T-helper 1 cell (primary cell): ENCODE measurements around the gene DEF6.

Experiments
- DNase-seq, 5 donors: peaks; one replicate each; pipeline ENCODE4 v3.0.0-alpha.2; 2012 to 2020

Gene DEF6

GRCh38 chr6:35343835-35344550 lies 46.4 kb downstream of the DEF6 start:
- DNase-seq, result no peak

DNA sequence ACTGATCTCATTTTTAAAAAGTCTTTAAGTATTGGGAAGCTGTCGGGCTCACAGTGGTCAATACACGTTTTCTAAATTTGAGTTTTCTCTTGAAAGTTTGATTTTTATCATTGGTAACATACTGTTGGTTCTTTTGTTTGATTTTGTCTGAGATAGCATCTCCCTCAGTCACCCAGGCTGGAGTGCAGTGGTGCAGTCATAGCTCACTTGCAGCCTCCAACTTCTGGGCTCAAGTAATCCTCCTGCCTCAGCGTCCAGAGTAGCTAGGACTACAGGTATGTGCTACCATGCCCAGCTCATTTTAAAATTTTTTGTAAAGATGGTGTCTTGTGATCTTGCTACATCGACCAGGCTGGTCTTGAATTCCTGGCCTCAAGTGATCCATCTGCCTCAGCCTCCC lies 53.8 kb downstream of the DEF6 start:
- DNase-seq, result no peak

DNA sequence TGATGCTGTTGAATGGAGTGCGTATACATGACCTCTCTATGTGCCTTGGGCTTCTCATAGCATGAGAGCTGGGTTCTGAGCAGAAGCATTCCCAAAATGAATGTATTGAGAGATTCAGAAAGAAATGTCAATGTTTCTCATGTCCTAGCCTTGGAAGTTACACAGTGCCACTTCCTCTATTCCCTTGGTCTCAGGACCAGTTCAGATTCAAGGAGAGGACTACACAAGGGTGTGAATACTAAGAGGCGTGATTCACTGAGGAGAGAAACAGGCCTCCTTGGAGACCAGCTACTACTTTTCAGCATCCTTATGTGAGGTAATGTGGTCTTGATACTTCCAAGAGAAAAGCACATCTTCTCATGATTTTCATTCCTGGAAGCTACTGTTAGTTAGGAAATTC lies 55.1 kb downstream of the DEF6 start:
- no peak for DNase-seq

- DNase-seq, result no peak
These were observed 56.9 kb downstream of the DEF6 start for GRCh38 chr6:35354361-35355135.

GRCh38 chr6:35356391-35356790 lies 58.8 kb downstream of the DEF6 start:
- DNase-seq, result no peak

GRCh38 chr6:35357677-35358076 lies 60.1 kb downstream of the DEF6 start:
- DNase-seq, result no peak

DNA sequence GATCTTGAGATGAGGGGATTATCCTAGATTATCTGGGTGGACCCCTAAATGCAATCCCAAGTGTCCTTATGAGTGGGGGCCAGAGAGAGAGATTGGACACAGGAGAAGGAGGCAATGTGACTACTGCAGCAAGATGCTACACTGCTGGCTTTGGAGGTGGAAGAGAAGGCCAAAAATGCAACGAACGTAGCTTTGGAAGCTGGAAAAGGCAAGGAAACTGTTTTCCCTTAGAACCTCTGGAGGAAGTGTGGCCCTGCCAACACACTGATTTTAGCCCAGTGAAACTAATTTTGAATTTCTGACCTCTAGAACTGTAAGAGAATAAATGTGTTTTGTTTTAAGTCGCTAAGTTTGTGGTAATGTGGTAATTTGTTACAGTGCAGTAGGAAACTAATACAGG lies 60.5 kb downstream of the DEF6 start:
- no peak for DNase-seq

DNA sequence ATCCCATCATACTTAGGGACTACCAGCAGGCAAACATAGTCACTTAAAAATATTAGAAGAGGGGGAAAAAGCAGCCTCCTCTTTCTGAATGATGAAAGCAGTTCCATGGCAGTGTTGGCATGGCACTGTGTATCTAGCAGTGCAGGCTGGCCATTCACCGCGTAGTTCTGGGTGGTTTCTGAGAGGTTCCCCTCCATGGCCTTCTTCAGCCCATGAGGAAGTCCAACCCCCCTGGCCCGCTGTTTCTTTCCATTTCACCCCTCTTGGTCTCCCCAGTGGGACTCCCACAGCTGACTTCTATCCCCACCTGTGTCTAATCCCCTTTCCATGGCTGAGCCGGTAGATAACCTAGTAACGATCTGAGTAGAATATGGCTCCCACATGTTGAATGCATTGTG lies 61.7 kb downstream of the DEF6 start:
- no peak for DNase-seq

GRCh38 chr6:35359744-35360348 lies 62.2 kb downstream of the DEF6 start:
- DNase-seq, result no peak

DNA sequence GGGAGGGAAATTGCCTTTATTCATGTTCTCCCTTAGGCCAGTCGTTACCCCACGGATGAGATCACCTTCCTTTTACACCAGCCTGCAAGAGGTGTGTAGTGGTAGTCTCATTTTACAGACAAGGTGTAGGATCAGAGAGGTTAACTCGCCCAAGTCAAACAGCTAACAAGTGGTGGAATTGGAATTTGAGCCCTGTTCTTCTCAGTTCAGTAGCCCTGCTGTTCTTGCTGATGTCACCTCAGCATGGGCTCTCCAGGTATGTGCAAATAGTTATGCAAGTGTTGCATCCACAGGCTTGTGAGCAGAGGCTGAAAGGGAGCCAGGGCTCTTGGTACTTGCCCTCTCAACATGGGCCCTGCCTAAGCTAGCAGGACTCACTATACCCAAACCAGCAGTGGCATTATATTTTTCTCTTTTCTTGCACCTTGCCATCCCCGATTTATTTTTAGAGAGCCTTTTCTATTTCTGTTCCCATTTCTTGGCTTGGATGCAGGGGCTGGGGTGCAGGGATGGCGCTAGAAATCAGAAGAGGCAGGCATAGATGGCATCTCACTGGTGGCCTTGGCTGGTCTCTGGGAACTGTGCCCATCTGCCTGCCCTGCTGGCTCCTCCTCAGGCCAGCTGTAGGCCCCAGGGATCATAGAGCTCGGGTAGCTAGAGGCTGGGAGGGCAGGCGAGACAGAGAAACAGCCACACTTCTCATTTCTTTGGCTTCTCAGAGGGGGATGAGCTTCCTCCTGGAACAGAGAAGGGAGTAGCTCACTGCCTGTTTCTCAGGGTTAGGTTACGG lies 62.9 kb downstream of the DEF6 start:
- no peak for DNase-seq

DNA sequence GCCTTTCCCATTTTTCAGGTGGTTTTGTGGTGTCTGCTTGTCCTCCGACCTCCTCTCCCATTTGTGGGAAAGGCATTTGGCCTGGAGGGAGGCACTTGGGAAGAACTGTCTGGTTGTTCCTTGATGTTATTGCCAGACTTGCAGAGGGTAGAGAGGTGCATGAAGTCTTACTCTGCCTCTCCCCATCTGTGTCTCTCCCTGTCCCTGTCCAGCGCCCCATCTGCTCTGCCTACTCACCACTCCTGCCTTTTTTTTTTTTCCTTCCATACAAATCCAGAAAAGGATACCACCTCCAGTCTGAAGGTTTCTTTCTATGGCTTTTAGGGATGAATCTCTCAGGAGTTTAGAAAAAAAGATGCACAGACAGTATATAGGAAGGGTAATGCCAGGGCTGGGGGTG lies 64.6 kb downstream of the DEF6 start:
- no peak for DNase-seq

- DNase-seq, result no peak
These were observed 65.7 kb downstream of the DEF6 start for GRCh38 chr6:35363293-35363750.

GRCh38 chr6:35365594-35366203 lies 68.1 kb downstream of the DEF6 start:
- no peak for DNase-seq

GRCh38 chr6:35366204-35366596 lies 68.6 kb downstream of the DEF6 start:
- no peak for DNase-seq

DNA sequence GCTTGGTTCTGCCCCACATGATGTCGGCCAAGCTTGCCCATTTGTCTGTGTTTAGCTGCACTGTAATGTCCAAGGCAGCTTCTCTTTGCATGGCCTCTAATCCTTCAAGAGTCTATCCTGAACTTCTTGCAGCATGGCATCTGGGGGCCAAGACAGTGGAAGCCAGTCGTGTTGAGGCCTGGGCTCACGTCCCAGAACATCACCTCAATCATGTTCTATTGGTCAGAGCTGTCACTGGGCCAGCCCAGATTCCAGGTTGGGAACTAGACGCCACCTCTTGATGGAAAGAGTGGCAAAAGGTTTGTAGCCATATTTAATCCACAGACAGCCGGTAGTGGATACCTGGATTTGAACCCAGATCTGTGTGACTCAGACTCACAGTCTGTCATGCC lies 70.0 kb downstream of the DEF6 start:
- no peak for DNase-seq

DNA sequence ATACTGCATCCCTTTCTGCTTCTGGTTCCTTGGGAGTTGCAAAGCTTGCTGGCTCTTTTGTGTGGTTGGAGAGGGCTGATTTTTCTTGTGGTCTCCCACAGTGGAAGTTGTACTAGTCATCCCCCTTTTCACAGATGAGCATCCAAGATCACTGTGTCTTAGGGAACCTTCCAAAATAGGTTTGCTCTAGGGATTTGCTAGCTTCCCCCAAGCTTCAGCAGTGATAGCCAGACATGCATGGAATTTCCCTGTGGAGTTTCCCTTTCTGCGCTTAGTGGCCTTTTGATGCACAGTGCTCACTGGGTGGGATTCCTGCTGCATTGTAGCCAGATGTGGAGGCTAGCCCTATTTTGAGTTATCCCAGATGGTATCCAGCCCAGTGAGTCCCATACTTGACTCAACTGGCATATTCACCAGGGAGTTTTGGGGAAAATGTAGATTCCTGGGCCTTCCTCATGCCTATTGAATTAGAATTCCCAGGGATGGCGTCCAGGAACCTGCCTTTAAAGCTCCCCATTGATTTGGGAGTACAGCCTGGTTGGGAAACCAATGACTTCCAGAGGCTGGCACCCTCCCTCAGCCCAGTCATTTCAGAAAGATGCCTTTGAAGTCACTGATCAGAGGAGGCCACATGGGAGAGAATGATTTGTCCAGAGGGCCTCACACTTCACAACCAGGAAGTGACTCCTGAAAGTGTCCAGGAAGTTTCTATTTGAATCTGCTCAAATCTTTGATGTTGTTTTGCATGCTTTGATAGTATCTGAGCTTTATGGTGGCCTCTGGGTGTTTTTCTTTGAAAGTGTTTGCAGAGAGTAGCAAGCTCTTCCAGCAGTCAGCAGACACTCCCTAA lies 70.6 kb downstream of the DEF6 start:
- DNase-seq, result peak in 1 of 5 donors; percentile 73

DNA sequence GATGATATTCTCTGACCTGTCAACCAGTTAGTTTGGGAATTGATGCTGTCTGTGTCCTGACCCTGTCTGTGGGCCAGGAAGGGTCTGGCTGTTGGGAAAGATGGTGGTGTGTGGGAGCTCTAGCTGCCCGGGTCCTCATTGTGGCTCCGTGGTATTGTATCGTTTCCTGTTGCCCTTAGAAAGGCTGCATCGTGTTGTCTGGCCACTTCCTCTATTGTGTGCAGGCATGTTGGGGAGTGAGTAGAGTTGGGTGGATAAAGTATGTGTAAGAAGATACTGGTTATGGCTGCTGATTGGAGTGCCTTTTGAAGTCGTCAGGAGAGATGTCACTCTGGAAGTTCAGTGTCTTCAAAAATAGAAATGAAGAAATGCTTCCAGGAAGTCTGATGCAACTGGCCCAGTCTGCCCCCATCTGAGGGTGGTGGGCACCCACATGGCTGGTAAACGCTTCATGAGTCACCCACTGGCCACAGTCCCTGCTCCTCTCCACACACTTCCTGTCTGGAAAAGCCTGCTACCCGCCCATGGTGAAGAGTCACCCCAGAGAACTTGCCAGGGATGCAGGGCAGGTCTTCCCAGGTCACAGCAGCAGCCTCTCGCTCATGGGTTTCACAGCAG lies 72.6 kb downstream of the DEF6 start:
- peak in 1 of 5 donors; percentile 68 for DNase-seq

- DNase-seq, result no peak
These were observed 73.3 kb downstream of the DEF6 start for GRCh38 chr6:35370785-35371493.
